GM18909 (cell line): ENCODE results near the gene RPN2.

Source experiments
- ATAC-seq: cut with Tn5 transposase; IDR thresholded peaks from one replicate; pipeline ENCODE4 v1.9.1; 2021; ENCODE audit warnings: mild to moderate bottlenecking; ENCODE audit not compliant: unreplicated experiment, poor library complexity

The RPN2 gene

DNA sequence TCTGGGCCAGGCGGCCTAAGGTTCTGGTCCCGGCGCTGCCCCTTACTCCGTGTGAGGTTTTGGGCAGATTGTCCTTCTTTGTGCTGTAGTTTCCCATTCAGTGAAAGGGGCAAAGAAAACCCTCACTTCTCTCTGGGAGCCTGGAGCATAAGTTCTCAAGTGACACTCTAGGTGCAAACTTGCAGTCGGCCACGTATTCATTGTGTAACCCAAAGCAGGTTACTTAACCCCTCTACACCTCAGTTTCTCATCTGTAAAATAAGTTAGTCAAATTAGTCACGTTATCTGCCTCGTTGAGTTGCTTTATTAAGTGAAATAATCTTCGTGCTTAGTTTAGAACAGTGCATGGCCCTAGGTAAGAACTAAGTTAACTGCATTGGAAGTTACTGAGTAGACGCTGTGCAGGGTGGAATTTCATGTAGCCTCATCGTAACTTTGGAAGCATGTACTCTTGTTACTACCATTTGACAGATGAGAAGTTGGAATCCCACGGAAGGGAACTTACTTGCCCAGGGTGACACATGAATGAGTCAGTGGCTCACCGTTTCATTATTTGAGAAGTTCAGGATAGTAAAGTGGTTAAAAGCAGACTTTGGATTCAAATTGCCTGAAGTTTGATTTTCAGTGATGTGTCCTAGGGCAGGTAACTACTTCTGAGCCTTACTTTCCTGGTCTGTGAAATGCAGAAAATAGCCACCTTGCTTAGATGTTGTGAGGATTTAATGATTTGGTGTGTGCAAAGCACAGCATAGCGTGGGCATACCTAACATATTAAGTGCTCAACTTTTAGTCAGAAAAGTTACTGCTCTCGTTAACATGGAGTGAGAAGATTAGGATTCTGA, 774 bp downstream of the RPN2 start:
- ATAC-seq, result no peak

DNA sequence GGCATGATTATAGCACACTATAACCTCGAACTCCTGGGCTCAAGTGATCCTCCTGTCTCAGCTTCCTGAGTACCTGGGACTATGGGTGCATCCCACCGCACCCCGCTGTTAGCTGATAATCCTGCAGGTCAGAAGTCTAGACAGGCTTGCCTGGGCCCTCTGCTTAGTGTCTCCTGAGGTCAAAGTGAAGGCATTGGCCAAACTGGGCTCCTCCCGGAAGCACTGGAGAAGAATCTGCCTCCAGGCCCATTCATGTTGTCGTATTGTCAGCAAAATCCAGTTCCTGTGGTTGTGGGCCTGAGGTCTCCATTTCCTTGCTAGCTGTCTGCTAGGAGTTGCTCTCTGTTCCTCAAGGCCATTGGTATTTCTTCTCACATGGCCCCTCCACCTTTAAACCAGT, 6.6 kb downstream of the RPN2 start:
- ATAC-seq, result no peak

DNA sequence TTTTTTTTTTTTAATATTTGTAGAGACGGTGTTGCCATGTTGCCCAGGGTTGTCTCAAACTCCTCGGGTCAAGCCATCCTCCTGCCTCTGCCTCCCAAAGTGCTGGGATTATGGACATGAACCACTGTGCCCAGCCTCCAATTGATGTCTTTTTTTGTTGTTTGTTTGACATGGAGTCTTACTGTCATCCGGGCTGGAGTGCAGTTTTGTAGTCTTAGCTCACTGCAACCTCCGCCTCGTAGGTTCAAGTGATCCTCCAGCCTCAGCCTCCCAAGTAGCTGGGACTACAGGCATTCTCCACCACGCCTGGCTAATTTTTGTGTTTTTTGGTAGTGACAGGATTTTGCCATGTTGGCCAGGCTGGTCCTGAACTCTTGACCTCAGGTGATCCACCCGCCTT, 9.7 kb downstream of the RPN2 start:
- ATAC-seq, result no peak

DNA sequence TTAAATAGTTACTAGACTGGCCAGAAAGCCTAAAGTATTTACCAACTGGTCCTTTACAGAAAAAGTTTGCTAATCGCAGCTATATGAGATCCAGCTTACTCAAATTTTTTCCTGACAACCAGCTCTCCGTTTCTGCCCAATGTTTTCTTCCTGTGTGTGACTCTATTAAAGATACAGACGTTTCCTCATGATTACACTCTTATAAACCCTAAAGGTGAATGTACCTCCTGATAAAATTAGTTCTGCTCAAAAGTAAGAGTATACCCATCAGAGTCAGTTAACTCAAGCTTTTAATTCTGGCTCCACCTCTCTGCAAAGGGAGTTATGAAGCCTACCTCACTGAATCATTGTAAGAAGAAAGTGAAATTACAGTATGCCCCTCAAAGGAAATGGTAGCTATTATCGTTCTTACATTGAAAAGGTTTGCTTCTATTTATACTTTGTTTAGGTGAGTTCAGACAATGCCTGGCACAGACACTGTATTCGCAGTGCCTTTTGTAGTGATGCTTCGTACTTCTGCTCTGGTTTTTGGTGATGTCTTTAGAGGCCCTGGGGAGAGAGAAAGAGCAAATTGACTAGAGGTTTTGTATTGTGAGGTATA, 10.4 kb downstream of the RPN2 start:
- no peak for ATAC-seq

DNA sequence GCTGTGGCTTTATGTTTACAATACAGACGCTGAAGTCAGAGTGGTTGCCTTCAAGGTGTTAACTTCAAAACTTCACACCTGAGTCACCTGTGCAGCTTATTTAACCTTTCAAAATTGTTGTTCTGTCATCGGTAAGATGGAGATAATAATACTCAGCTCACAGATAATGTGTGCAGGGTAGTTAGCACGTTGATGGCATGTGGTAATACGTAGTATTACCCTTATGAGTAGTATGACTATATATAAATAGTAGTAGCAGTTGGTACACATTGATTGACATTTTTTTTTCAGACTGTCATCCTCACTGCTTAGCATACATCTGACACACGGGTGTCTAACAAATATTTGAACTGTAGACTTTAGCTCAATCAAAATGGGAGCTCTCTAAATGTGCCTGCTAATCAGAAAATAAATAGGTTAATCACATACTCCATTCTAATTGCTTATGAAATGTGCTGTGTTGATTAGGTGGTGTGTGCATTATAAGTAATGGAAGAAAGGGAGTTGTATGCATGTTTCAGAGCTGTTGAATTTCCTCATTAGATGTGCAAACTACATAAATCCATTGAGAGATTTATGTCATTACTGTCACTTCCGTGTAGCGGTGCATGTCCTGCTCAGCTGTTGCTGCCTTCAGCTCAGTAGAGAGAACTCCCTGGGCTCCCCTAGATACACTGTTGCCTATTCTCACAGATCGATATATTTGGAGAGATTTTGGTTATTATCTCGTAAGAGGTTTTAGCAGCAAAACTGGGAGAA, 11.4 kb downstream of the RPN2 start:
- ATAC-seq, result no peak

DNA sequence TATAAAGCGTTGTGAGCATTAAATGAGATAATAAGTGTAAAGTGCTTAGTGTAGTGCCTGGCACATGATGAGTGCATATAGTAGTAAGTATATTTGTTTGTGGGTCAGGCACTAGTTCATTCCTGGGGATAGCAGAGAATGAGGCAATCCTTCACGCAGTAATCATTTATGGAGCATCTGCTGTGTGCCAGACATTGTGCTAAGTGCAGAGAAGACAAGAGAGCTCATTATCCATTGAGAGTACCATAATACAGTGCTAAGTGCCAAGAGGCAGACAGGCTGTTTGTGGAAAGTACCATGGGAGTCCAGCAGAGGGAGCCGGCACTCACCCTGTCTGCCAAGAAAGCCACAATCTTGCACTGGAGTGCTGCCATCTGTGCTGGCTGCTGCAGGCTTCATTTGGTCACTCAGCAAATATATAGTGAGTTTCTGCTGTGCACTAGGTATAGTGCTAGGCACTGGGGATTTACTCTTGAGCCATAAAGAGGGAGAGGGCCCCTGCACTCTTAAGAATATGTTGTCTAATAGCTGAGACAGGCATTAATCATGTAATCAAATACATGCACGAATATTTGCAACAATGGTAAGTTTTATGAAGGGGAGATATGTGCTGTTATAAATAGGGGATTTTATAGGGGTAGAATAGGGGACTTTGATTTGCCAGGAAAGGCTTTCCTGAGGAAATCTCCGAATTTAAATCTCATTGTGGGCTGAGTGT, 13.2 kb downstream of the RPN2 start:
- ATAC-seq, result peak; percentile 52

DNA sequence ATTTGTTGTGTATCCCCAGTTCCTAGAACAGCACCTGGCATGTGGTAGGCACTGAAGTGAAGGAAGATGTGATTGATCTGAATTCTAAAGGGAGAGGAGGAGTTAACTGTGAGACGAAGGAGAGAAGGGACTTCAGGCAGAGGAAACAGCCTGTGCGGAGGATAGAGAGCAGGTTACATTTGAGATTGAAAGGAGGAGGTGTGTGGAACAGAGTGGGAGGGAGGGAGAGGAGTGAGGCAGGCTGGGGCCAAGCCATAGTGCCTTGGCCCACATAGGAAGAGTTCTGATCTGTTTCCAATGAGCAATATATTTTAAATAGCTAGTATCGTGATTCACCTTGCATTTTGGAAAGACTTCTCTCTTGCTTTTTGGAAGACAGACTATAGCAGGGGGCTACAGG, 14.1 kb downstream of the RPN2 start:
- ATAC-seq, result no peak

DNA sequence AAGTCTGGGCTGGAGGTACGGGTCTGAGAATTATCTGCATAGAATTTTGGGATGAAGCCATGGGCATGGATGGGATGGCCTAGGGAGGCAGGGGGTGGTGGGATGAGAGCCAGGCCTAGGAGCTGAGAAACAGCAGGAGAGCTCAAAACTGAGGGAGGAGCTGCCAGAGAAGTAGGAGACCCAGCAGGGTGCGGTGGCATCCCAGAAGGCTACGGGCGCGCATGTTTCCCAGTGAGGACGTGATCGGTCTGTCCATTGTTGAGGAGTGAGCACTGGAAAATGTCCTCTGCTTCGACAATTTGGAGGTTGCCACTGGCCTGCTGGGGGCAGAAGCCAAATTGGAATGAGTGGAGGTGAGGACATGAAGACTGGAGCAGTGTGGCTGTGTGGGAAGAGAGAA, 14.7 kb downstream of the RPN2 start:
- ATAC-seq, result no peak

DNA sequence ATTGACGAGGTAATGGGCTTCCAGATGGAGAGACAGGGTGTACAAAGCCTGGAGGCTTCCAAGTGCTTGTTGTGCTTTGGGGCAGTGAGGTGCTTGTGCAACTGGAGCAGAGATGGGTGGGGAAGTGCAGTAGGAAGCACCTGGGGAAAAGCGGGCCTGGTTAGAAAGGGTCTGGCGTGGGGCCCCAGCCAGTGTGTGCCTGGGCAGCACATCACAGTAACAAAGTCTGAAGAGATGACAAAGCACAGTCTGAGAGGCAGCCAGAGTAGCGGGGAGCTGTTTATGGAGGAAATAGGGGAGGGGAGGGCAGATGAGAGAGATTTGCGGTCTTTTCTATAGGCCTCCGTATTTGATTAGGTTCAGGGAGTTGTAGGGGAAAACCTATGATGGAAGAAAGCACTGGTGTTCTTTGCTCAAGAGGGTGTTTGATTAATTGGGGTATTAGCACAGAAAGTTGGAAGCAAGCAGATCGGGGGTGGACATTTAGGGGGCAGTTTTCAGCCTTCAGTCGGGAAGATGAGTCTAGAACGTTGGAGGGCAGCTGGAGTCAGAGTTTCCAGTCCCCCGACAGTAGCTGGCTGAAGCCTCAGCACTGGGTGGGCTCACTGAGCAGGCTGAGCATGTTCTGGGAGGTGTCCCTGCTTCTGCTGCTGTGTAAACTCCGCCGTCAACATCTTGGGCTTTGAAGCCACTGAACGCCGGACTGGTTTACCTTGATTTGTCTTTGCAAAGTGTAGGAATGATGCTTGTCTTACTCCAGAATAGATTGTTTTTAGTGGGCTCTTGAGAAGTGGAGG, 15.7 kb downstream of the RPN2 start:
- no peak for ATAC-seq

DNA sequence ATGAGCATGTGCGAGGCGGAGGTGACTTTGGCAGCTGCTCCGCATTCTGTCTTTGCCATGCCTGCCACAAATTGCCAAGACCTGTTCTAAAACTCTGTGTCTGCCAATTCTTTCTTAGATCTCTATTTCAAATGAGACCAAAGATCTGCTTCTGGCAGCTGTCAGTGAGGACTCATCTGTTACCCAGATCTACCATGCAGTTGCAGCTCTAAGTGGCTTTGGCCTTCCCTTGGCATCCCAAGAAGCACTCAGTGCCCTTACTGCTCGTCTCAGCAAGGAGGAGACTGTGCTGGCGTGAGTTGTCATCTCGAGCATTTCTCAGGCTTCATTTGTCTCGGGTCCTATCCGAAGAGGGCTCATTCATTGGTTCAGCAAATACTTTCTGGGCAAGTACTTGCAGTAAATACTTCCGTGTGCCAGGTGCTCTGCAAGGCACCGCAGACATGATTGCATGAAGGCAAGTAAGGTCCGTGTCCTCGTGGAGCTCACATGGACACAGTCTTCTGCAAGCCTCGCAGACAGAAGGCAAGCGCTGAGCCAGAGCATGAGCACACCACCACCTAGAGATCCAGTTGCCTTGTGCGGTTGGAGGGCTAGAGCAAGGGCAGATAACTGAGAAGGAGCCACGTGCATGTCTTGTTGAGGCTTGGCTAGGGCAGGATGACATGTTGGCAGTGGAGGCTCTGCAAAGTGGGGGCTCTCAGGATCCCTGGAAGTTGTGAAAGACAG, 20.0 kb downstream of the RPN2 start:
- no peak for ATAC-seq

DNA sequence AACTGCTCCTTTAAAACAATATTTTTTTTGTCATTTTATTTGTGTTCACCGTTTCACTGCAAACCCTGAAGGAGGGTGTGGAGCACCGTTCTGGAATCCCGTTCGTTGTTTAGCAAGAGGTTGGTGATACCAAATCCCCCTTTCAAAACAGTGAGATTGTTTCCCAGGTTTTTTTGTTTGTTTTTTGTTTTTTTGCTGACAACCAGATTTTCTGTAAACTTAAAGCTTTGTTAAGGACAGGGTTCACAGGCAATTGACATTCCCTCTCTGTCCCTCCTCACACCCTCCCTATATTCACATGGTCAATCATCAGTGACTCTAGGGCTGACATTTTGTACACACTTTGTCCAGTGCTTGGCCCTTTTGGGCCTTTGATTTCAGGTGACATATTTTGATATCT, 21.2 kb downstream of the RPN2 start:
- ATAC-seq, result no peak

DNA sequence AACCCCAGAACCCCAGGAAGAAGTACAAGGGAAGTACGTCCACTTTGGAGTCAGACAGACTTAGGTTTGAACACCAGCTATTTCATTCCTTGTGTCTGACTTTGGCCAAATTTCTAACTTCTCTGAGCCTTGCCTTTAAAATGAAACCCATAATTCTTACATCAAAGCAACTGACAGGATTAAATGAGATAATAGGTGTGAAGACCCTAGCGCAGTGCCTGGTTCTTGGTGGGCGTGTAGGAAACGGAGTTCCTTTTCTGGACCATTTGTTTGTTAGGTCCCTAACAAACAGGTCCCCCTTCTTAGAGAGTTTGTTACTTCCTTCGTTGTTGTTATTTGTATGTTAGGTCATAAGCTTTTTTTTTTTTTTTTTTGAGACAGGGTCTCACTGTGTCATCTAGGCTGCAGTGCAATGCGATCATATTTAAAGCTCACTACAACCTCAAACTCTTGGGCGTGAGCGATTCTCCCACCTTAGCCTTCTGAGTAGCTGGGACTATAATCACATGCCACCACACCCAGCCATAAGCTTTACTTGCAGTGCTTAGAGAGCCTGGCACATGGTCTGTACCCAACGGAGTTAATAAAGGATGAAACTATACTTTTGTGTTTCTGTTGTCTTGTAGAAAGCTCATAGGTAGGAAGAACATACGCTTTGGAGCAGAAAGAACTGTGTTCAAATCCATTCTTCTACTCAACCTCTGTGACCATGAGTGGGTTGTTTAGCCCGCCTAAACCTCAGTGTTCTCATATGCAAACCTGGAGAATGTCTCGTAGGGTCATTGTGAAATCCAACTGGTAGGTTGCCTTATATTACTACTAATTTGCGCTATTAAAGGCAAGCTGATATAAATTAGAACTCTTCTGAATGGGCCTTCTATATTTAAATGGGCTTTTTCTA, 22.0 kb downstream of the RPN2 start:
- no peak for ATAC-seq

DNA sequence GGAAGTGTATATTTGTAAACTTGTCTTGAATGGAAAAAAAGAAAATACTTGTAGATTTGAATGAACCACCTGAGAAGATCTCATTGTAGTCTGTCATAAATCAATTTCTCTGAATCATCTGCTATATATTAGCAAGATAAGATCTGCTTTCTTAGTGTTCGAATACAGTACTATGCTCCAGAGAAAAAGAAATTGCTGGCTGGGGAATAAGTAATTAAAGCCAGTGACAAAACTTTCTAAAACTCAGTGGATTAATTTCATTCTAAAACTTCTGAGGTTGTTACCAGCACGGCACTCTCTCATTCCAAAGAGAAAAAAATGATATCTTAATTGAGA, 22.7 kb downstream of the RPN2 start:
- ATAC-seq, result no peak

DNA sequence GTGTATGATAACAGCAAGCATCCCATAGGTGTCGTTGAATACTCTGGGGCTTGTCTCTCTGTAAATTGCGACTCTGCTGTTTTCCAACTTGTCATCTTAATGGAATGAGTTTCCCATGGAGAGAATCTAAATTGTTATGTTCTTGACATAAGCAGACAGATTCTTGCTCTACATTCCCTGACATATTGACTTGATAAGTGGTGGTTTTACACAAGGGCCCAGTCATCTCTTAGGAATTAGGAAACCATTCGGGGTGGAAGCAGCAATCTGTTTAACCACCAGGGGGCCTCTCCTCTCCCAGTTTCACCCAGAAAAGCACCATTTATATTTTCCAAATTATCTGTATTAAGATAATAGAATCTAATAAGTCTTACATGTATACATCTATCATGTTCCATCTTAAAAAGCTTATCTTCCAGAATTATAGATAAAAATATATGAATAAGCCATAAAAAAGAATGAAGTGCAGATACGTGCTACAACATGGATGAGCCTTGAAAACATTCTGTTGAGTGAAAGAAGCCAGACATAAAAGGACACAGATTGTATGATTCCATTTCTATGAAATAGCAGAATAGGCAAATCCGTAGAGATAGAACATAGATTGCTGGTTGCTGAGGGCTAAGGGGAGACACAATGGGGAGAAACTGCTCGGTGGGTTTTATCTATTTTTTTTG, 23.3 kb downstream of the RPN2 start:
- no peak for ATAC-seq

DNA sequence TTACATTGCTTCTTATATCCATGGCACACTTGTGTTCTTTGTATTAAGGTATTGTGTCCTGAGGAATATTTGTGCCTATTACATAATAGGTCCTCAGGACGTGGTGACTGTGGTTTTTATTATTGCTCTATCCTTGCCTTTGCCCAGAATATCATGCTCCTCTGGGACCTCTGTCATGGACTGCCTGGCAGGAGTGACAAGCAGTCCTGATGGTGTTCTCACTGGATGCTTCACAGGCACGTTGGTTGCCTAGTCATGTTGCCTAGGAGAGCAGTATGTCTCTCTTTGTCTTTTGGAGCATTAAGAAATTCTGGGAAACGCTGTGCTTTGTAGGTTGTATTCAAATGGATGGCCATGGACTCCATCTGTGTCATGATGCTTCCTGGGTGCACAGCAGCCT, 24.9 kb downstream of the RPN2 start:
- ATAC-seq, result no peak

DNA sequence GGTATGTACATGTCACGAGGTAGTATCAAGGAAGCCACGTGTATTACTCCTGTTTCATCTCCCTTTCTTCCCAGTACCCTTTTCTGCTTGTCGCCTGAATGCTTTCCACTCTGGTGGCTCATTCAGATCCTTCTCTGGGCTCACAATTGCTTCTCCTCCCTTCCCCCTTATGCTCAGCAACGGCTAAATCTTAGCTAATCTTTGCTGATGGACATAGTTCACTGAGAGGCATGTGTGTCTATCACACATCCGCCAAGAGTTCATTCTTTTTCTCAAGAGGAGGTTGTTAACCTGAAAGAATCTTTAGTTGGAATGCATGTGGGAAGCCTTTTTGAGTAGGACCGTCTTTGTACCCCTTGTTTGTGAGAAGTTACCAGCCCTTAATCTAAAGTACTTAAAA, 26.0 kb downstream of the RPN2 start:
- ATAC-seq, result no peak

DNA sequence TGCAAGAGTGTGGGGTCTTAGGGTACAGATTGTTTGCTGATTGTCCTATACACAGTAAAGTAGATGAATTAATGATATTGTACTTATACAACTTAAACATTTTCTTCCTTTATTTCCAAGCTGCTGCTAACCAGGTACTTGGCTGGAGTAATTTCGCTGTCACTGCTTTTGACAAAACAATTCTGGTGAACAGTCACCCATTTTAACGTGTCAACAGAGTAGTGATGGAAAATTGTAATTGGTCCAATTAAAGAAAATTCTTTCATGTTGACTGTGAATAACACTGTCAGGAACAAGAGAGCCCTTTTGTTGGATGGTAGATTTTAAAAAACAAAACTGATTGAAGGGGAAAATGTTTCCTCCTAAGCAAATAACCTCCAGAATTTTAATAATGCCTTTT, 26.7 kb downstream of the RPN2 start:
- ATAC-seq, result no peak

DNA sequence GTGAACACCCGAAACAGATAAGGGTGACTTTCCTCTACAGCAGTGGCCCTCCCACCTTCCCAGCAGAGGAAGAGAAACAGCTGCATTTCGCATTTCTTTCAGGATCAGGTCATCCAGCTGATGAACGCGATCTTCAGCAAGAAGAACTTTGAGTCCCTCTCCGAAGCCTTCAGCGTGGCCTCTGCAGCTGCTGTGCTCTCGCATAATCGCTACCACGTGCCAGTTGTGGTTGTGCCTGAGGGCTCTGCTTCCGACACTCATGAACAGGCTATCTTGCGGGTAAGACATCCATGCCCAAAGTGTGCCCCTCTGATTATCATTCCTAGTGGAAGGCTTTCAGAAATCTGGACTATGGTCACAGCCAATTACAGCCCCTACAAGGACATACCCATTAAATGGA, 28.0 kb downstream of the RPN2 start:
- no peak for ATAC-seq
